IPS-NIHi7 (cell line): ENCODE measurements around the gene ANO2.
"Not testable (repeated sequence)": the region's sequence is repeated elsewhere in the genome, so short reads cannot be mapped to it uniquely, and the experiment has no call there.

Source experiments
- DNase-seq: peaks from one replicate; pipeline ENCODE4 v3.0.0; 2012; ENCODE audit warnings: mixed read lengths; ENCODE audit errors: extremely low spot score

ANO2 gene

DNA sequence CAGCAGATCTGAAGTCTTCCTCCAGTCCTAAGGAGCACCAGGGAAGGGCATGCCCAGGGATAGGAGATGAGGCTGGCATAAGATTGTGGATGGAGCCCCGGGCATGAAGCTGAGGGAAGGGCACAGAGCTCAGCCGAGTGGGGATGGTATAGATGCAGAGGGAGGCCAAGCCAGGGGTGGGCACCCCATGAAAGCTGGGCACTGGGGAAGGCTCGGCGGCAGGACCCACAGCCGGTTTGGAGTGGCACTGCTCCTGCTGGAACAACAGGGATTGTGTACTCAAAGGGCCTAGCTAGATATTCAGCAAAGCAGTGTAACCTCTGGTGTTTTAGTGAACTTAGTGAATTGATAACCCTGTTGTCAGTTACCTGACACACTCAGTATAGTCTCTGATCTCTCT is 396.0 kb downstream of the ANO2 start:
- DNase-seq = no peak

DNA sequence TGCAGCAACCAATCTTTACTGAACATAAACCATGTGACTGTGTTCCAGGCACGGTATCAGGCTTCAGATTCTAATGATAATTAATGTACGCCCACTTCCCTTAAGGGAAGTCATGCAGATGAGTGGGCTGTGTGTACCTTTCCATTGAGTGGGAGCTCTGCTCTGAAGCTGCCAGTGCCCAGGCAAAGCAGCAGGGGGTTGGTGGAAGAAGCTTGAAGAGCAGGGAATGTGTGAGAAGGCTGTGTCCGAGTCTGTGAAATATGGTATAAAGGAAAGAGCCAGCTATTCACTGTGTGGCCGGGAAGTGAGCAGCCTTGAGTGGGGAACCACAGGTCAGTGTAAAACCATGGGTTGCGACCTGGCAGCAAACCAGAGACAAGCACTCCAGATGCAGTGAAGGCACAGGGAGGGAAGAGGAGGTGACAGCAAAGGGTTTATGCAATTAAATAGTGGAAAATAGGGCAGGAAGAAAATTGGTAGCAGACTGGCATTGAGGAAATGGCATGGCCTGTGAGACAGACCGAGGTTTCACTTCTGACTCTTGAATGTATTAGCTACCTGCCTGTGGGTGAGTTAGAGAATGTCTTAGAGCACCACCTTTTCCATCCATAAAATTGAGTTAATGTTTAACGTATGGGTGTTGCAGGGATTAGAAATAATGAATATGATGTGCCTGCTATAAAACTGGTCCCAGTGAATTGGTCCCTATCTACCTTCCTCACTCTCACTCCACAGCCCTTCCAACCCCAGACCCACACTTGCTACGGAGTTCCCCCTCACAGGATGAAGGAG is 396.7 kb downstream of the ANO2 start:
- DNase-seq = no peak

GRCh38 chr12:5546616-5547015 is 398.4 kb downstream of the ANO2 start:
- DNase-seq = no peak

DNA sequence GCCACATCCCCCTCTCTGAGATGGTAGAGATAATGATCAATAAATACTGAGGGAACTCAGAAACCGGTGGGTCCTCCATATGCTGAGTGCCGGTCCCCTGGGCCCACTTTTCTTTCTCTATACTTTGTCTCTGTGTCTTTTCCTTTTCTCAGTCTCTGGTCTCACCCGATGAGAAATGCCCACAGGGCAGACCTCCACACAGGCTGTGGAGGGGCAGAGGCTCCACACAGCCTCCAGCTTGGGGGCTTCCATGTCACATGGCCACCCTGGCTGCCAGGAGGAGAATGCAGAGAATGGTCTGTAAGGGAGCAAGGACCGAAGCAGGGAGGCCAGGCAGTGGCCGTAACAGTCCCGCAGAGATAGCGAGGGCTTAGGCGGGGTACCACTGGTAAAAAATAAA is 407.3 kb downstream of the ANO2 start:
- DNase-seq = no peak

- DNase-seq = not testable (repeated sequence)
Measured at GRCh38 chr12:5537026-5537615, 407.9 kb downstream of the ANO2 start.

DNA sequence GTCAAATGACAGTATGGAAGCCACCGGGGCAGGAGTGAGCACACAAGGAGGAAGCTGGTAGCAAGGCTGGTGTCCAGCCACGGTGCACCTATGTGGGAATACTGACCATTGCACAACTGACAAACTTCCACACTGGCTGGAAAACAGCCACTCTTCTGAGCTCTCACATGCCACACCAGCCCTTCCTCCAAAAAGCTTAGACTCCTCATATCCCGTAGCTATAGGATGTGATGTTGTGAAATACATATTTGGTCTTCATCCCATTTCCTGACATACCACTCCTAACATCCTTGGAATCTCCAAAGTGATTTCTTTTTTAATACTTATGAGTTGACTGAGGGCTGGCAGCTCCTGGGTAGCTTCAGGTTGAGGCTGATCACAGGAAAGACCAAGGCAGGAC is 409.5 kb downstream of the ANO2 start:
- DNase-seq = no peak

DNA sequence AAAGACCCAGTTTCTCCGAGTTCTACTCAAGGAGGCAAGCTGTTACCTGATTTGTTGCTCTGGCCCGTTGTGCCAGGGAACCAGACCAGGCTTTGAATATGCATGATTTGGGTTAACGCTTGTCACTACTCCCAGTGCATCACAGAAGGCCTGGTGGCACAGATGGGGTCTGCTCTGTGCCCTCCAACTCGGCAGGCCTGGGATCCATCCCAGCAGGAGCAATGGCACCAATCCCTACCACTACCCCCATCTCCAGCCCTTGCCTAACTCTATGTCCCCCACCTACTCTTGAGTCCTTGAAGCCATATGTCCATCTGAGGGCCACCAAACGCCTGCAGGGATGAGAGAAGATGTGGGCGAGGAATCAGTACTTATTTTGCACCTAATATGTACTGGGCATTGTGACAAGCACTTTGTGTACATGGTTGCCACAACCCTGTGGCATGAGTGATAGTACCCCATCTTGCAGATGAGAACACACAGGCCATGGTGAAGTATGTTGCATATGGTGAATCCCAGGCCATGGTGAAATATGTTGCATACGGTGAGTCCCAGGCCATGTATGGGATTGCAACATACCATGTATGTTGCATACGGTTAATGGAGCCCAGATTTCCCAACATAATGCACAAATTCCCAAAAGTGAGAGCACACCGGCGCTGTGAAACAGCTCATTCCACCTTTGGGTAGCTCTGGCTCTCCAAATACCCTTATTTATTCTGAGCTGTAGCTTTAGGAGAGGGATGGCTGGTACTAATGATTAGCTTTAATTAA is 410.4 kb downstream of the ANO2 start:
- no peak for DNase-seq

GRCh38 chr12:5533368-5533767 is 411.7 kb downstream of the ANO2 start:
- DNase-seq = no peak

- DNase-seq = no peak
Measured at GRCh38 chr12:5525783-5526367, 419.2 kb downstream of the ANO2 start.

GRCh38 chr12:5524769-5525436 is 420.2 kb downstream of the ANO2 start:
- no peak for DNase-seq

- DNase-seq = no peak
Measured at GRCh38 chr12:5524116-5524768, 420.8 kb downstream of the ANO2 start.

- no peak for DNase-seq
Measured at GRCh38 chr12:5523396-5524115, 421.5 kb downstream of the ANO2 start.

DNA sequence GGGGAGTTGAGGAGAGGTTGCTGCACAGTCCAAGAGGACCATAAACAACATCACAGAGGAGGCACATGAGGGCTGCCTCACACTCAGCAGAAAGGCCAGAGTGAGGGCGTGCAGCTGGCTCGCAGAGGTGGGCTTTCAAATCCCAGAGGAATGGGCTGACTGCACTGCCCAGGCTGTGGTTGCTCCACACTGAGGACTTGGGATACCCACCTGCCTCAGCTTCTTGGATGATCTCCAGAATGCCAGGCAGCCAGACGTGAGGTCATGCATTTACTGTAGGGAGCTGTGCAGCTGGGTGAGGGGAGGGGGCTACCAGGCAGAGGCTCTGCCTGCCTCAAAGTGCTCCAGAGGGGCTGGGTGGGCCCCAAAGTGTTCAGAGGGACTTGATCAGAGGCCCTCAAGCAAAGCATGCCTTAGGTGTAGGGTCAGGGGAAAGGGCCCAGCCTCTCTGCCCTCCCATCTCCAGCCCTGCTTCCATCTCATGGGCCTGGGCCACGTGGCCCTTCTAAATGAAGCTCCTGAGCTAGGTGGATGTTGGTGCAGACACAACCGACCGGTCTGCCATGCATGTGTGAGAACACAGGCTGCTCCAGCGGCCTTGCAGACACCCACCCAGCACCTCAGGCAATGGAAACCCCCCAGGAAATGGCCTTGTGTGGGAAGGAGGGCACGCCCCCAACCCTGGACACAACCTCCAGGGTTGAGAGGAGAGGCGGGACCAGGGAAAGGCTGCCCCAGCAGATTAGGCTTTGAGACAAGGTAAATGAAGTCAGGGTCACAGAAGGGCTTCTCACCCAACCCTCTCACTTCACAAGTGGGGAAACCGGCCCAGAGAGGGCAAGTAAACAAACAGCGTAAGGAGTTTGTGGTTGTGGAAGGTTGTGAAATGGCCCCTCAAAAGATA is 422.4 kb downstream of the ANO2 start:
- DNase-seq = no peak

GRCh38 chr12:5521456-5522325 is 423.4 kb downstream of the ANO2 start:
- DNase-seq = no peak

DNA sequence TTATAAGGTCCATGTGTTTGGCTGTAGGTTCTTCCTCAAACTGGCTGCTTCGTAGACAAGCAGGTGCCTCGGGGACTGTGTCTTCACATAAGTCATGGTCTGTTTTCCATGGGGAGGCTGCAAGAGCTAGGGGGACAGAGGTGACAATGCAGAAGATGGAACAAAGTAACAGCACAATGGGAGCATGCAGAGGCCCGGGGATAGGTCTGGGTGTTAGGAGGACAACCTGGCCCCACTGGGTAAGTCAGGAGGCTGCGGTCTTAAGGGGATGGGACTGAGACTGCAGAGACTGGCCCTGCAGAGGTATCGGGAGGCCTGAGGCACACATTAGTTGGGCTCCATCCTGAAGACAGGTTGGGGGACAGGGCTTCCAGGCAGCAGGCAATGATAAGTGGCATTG is 424.2 kb downstream of the ANO2 start:
- no peak for DNase-seq

DNA sequence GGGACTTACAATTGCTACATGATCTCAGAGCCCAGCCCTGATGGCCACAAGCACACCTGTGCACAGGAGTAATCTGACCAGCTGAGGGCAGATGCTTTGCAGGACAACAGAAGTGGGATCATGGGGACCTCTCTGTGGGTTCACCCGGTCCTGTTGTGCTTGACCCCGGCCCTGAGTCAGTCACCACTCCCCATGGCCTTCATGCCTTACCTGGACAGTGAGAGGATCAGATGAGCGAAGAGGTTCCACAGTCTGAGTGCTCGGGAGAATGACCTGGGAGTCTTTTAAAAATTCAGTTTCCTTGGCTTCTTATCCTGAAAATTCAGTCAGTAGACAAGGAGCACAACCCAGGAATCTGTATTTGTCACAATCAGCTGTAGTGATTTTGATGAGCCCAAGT is 425.0 kb downstream of the ANO2 start:
- no peak for DNase-seq

GRCh38 chr12:5518584-5519365 is 426.3 kb downstream of the ANO2 start:
- peak; percentile 73 for DNase-seq
